CD4-positive, alpha-beta T cell treated with Interleukin-10 for 1 hour (primary cell): Measurements from ENCODE around the gene LHX1.

Experiments used
- DNase-seq: peaks from one replicate; pipeline ENCODE4 v3.0.0-alpha.2; 2020

LHX1 gene

GRCh38 chr17:36939802-36940312 lies 2.6 kb downstream of the LHX1 start:
- DNase-seq, result peak; percentile 10

DNA sequence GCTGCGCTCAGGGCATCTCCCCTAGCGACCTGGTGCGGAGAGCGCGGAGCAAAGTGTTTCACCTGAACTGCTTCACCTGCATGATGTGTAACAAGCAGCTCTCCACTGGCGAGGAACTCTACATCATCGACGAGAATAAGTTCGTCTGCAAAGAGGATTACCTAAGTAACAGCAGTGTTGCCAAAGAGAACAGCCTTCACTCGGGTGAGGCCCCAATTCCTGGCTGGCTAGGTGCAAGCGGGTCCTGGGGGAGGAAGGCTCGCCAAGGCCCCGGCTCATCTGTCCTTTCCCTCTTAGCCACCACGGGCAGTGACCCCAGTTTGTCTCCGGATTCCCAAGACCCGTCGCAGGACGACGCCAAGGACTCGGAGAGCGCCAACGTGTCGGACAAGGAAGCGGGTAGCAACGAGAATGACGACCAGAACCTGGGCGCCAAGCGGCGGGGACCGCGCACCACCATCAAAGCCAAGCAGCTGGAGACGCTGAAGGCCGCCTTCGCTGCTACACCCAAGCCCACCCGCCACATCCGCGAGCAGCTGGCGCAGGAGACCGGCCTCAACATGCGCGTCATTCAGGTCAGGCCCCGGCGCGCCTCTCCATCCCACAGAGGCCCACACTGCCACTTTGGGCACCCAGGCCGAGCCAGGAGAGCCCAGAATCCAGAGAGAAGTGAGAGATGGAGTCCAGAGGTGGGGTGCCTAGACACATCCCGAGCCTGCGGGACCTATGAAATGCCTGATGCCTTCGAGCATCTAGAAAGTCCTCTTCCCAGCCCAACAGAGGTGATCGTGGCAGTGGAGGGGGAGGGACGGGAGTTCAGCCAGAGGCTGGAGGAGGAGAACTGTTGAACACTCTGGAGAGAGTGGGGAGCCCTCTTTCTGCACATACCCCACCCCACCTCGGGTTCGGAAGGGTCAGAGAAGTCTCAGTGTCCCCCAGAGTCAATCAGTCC lies 3.3 kb downstream of the LHX1 start:
- DNase-seq, result peak; percentile 11

- DNase-seq, result no peak
Measured at GRCh38 chr17:36941265-36942010, 4.2 kb downstream of the LHX1 start.

DNA sequence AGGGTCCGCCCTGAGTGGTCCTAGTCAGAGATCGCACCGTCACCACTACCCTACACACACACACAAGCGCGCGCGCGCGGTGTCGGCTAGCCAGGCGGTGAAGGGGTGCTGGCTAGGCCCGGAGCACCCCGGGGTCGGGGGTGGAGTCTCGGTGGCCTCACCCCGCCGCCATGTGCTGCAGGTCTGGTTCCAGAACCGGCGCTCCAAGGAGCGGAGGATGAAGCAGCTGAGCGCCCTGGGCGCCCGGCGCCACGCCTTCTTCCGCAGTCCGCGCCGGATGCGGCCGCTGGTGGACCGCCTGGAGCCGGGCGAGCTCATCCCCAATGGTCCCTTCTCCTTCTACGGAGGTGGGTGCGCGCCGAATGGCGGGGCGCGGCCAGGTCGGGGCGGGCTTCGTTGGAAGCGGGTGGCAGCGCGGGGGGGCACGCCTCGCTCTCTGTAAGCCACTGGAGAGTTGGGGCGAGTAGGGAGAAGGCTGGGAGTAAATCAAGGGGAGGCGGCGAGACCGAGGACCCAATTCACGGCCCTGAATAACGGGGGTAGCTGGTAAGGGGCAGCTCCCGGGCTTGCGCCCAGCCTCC lies 4.8 kb downstream of the LHX1 start:
- DNase-seq, result no peak

GRCh38 chr17:36942631-36943125 lies 5.4 kb downstream of the LHX1 start:
- no peak for DNase-seq

- no peak for DNase-seq
Measured at GRCh38 chr17:36943250-36944191, 6.2 kb downstream of the LHX1 start.

DNA sequence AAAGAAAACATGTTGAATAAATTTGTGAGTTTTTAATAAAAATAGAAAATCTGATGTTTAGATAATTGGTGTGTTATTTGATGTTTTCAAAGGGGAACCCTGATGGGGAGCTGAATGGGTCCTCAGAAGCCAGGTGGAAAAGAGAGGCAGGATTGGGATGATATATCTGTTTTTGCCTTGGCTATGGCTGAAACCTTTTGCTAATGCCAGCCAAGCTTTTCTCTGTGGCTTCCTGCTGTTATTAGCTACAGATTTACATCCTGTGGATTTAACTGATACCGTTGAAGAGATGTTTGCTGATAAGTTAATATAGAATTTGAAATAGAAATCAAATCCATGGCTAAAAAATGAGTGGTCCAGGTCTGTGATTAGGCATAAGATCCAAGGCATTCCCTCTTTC lies 7.3 kb downstream of the LHX1 start:
- no peak for DNase-seq

DNA sequence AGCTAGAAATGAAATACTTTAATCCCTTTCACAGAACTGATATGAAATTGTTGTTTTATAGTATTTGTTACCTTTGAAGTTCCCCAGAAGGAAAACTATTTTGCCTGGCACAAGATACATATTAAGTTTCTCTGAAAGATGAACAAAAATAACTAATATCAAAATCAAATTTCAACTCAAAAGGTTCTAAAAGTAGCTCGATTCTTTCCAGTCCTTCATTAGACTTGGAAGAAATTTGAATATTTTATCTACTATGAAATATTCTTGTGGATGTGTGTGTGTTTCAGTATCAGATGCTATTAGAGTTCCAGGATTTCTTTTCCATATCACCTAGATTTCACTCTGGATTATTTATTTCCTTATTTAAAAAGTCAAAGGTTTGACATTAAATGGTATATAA lies 7.9 kb downstream of the LHX1 start:
- DNase-seq, result no peak

- DNase-seq, result no peak
Measured at GRCh38 chr17:36945959-36946725, 8.9 kb downstream of the LHX1 start.

DNA sequence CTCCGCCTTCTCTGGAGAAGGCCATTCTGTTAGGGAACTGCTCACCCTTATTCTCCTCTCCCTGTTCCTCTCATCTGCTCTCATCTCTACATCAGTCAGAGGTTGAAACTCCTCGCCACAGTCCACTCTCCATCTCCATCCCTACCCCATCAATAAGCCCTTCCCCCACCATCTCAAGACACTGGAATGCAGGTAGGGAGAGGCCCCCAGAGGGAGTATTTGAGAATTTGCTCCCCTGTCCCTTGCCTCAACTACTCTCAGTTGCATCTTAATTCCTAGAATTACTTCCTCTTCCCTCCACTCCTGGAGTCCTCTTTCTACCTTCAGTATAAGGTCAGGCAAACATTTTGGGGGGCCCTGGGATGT lies 9.4 kb downstream of the LHX1 start:
- no peak for DNase-seq

DNA sequence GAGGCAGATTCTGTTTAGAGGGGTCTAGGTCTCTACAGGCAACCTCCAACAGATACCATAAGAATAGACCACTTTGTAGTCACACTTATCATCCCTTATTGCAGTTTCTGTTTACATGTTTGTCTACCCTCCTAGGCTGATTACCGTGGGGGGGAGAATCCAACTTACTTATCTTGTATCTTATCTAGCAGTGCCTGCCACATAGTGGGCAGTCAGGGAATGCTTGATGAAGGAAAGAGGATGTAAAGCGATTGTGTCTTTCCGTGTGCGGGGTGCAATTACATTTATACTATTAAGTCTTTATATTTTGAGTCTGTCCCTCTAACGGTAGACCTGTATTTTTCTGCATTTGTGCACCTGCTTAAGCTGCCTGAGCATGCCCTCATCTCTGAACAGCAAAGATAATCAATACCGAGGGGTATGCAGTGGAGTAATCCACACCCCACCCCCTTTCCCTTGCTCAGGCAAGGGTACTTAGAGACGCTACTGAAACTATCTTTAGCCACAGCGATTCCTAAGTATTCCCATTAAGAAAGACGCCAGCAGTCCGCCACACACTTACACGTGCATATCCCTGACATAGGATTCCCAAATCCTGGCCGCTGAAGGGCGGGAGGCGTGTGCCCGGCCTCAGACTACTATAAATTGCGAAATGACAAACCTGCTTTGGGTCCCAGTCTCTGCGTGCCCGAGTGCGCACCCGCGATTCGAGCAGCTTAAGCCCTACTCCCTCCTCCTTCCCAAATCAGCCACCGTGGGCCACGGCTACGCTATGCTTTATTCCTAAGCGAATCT lies 10.8 kb downstream of the LHX1 start:
- no peak for DNase-seq

DNA sequence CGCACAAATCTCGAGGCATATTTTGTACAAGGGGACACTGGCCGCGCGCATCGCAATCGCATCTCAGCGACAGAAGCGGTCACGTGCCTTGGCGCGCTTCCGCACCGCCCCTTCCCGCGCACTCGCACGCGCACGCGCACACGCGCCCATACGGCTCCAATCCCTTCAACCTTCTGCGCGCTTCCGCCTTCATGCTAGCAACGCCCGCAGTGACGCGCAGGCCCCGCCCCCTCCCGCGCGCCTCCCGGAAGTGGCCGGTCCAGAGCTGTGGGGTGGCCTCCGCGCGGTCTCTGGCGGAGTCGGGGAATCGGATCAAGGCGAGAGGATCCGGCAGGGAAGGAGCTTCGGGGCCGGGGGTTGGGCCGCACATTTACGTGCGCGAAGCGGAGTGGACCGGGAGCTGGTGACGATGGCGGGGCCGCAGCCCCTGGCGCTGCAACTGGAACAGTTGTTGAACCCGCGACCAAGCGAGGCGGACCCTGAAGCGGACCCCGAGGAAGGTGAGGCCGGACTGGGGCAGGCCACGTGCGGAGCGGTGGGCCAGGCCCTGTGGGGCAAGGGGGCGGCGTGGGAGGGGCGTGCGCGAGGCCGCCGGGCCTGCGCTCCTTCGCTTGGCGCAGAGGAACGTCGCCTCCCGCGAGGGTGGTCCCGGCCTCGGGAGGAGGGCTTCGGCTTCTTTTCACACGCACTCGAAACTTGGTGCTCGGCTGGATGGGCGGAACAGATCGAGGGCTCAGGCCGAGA lies 11.6 kb downstream of the LHX1 start, which contains the start of gene AATF:
TSS of gene AATF (plus strand) at position 238 of the 744 bp plus-strand sequence. CDS start at position 410, 172 bp downstream.
- DNase-seq, result peak; percentile 97

DNA sequence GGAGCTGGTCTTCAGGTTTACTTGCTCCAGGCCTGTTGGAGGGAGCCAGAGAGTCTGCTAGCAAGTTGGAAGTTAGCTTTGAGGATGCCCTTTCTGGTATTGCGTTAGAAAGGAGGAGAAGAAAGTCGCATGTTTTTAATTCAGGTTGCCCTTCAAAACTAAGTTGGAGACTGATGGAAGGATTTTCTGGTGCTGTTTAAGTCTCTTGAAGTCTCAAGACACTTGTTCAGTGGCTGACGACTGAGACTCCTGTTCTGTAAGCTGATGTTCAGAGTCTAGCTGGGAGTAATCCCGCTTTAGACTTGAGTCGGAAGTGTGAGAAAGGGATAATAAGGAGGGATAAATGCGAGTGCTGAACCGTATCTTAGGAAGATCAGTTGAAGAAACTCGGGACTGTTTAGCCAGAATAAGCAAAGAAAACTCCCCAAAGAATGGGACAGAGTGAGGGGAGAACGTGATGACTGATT lies 12.2 kb downstream of the LHX1 start:
- no peak for DNase-seq

DNA sequence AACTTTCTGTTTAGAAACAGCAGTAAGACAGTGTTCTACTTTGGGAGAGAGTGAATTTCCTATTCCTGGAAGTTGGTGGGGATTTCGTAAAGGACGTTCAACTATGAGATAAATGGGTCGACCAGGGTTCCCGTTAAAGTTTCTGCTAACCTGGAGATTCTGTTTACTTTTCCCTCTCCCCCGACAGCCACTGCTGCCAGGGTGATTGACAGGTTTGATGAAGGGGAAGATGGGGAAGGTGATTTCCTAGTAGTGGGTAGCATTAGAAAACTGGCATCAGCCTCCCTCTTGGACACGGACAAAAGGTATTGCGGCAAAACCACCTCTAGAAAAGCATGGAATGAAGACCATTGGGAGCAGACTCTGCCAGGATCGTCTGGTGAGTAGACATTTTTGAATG lies 12.8 kb downstream of the LHX1 start:
- no peak for DNase-seq

DNA sequence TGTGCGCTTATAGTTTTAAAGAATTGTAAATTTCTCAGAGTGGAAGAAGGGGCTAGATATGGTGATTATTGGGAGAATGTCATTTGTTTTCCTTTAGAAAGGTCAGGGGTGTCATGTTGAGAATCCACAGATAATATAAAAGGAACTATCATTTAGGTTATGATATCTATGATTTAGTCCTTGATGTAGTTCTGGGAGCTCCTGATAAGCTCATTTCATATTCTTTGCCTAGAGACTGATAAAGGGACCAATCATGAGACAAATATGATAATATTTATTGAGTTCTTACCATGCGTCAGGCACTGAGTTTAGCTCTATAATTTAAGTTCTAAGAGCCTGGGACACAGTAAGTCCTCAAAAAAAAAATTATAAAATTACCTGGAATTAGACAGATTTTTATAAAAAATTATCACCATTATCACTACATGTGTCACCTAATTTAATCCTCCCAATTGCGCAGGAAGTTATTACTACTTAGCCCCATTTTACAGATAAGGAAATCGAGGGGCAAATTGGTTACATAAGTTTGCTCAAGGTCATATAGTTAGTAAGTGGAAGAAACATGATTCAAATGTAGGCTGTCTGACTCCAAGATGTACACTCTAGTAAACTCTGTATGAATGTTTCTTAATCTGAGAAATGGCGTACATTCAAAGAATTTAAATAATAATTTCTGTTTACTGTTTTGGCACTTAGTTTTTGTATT lies 14.0 kb downstream of the LHX1 start:
- no peak for DNase-seq

- no peak for DNase-seq
Measured at GRCh38 chr17:36971508-36971907, 34.2 kb downstream of the LHX1 start.

DNA sequence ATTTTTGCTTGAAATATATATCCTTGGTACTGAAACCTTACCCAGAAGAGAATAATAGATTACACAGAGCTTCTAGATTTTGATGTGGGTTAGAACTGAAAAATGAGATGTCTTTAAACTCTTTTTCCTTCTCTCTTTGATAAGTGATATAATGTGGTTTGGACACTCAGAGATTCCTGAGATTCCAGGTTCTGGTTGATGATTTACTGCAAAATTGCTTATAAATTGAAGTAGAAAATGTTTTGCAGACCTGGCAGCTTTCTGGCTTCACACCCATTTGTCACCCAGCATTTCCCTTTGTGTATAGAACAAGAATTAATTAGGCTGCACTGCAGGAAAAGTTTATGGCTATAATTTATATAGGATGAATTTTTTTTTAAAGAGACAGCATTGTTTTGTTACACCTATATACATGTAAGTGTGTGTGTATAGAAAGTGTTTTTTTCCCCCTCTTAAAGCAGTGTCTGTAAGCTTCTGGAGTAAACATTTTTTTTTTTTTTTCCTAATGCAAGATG lies 35.0 kb downstream of the LHX1 start:
- no peak for DNase-seq

DNA sequence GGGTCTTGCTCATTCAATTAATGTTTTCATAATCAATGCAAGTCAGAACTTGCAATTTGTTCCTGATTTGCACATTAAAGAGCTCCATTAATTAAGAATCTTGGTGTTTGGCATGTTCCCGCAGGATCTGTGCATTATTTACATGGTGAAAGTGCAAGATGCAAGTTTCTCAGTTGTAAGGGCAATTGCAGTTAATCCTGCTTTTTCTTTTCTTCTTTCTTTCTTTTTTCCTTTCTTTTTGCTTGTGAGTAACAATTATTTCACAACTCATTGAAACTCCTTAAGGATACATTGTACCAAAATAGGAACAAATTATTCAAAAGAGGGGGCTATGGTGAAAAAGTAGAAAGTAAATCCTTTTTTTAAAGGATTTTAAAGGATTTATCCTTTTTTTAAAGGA lies 35.6 kb downstream of the LHX1 start:
- no peak for DNase-seq
